Activated B cell treated with CpG ODN at 0.5 μM for 24 hours (primary cell): ENCODE data around the gene PLA2G5. TPM values are rescaled to one million over a fixed set of nuclear protein-coding genes. Genes with fewer than 3 reads are reported as not detected.
"Not testable (repeated sequence)": the region's sequence is repeated elsewhere in the genome, so short reads cannot be mapped to it uniquely, and the experiment has no call there.

Source experiments
- ATAC-seq: fragments of 200-7000 bp; cut with Tn5 transposase; one replicate; pipeline ENCODE4 v1.10.0; 2021; ENCODE audit warnings: low read depth, mild to moderate bottlenecking, moderate library complexity
- CTCF ChIA-PET: fragments of 350-600 bp; sonication (Branson Sonifier 250); formaldehyde crosslinking; loops from one replicate; lab custom pipeline; 2021; ENCODE audit warnings: antibody characterized with exemption; lab: Charles Lee
- POLR2A ChIA-PET: fragments of 350-600 bp; sonication (Branson Sonifier 250); formaldehyde crosslinking; loops from one replicate; lab custom pipeline; 2021; ENCODE audit warnings: antibody characterized with exemption; lab: Charles Lee
- DNase-seq: peaks from one replicate; pipeline ENCODE4 v3.0.0; 2022
- H3K27ac Mint-ChIP-seq: one replicate; pipeline ENCODE4 v1.8.0; 2020; ENCODE audit warnings: mixed read lengths
- H3K27me3 Mint-ChIP-seq: one replicate; pipeline ENCODE4 v1.8.0; 2021; ENCODE audit warnings: mixed read lengths
- H3K36me3 Mint-ChIP-seq: one replicate; pipeline ENCODE4 v1.8.0; 2021; ENCODE audit warnings: low read depth, mixed read lengths
- H3K4me1 Mint-ChIP-seq: one replicate; pipeline ENCODE4 v1.8.0; 2021; ENCODE audit warnings: mixed read lengths
- H3K4me3 Mint-ChIP-seq: one replicate; pipeline ENCODE4 v1.8.0; 2020; ENCODE audit warnings: mild to moderate bottlenecking, mixed read lengths
- H3K9me3 Mint-ChIP-seq: one replicate; pipeline ENCODE4 v1.8.0; 2020; ENCODE audit warnings: mixed read lengths
- CTCF ChIP-seq: fragments of 200-600 bp; IDR thresholded peaks from one replicate; pipeline ENCODE4 v1.8.0; 2022; ENCODE audit warnings: antibody characterized with exemption, mild to moderate bottlenecking
- intact Hi-C: fragments of 100-400 bp; cut with micrococcal nuclease; formaldehyde crosslinking; loops from one replicate; pipeline ENCODE4 v1.15.1; 2024
- total RNA-seq: library from RNA; stranded (reverse); gene quantifications from 2 replicates; pipeline ENCODE4 v1.2.3, GENCODE V29; 2022

PLA2G5 gene
- not detected in 2 replicates for total RNA-seq

GRCh38 chr1:20069874-20070273, at the start of gene PLA2G5:
TSS of gene PLA2G5 (plus strand) at chr1:20070194. CDS start at chr1:20084831, 14,637 bp downstream.
- Mint-ChIP-seq H3K36me3 (no peaks in the 10 kb centered on the region), H3K27ac (no peak within 1 kb of the TSS), H3K4me1 (peaks cover 33% of the 10 kb centered on the region), H3K4me3 (no peak within 1 kb of the TSS), H3K27me3 (peaks cover 2% of the 10 kb centered on the region), H3K9me3 (no peaks in the 10 kb centered on the region)
- DNase-seq, result no peak
- no peak for TF ChIP-seq CTCF
- intact Hi-C loops, result no loop called here
- CTCF ChIA-PET, result no interaction called here
- POLR2A ChIA-PET, result no interaction called here
- no peak for ATAC-seq

GRCh38 chr1:20028125-20028524, 41.9 kb upstream of the PLA2G5 start:
- intact Hi-C loops, result no loop called here
- no peaks in the 10 kb centered on the region for H3K4me1 Mint-ChIP-seq
- H3K4me3 Mint-ChIP-seq, result no peak overlapping the region
- no peak for TF ChIP-seq CTCF
- H3K9me3 Mint-ChIP-seq, result peaks cover 9% of the 10 kb centered on the region
- ChIA-PET CTCF (no interaction called here), POLR2A (no interaction called here)
- ATAC-seq (no peak), DNase-seq (no peak)
- H3K27ac Mint-ChIP-seq, result no peak overlapping the region
- H3K36me3 Mint-ChIP-seq, result no peaks in the 10 kb centered on the region
- H3K27me3 Mint-ChIP-seq, result peaks cover 37% of the 10 kb centered on the region

GRCh38 chr1:20028726-20029125, 41.3 kb upstream of the PLA2G5 start:
- H3K27me3 Mint-ChIP-seq, result peaks cover 41% of the 10 kb centered on the region
- H3K4me1 Mint-ChIP-seq, result no peaks in the 10 kb centered on the region
- ATAC-seq, result no peak
- no peak overlapping the region for H3K4me3 Mint-ChIP-seq
- CTCF ChIA-PET, result no interaction called here
- H3K36me3 Mint-ChIP-seq, result no peaks in the 10 kb centered on the region
- H3K27ac Mint-ChIP-seq, result no peak overlapping the region
- intact Hi-C loops, result no loop called here
- peaks cover 7% of the 10 kb centered on the region for H3K9me3 Mint-ChIP-seq
- POLR2A ChIA-PET, result no interaction called here
- no peak for TF ChIP-seq CTCF
- DNase-seq, result no peak

- H3K36me3 Mint-ChIP-seq, result no peaks in the 10 kb centered on the region
- H3K4me1 Mint-ChIP-seq, result no peaks in the 10 kb centered on the region
- DNase-seq (no peak), ATAC-seq (no peak)
- intact Hi-C loops, result no loop called here
- peaks cover 42% of the 10 kb centered on the region for H3K27me3 Mint-ChIP-seq
- H3K27ac Mint-ChIP-seq, result no peak overlapping the region
- TF ChIP-seq CTCF, result no peak
- ChIA-PET CTCF (no interaction called here), POLR2A (no interaction called here)
- no peak overlapping the region for H3K4me3 Mint-ChIP-seq
- peaks cover 2% of the 10 kb centered on the region for H3K9me3 Mint-ChIP-seq
Observed at GRCh38 chr1:20029178-20029912, 40.6 kb upstream of the PLA2G5 start.

GRCh38 chr1:20030436-20031151, 39.4 kb upstream of the PLA2G5 start:
- H3K4me3 Mint-ChIP-seq, H3K36me3 Mint-ChIP-seq, intact Hi-C loops, ATAC-seq, DNase-seq, H3K4me1 Mint-ChIP-seq, H3K27ac Mint-ChIP-seq, POLR2A ChIA-PET, H3K9me3 Mint-ChIP-seq, CTCF ChIA-PET: not testable (repeated sequence)
- H3K27me3 Mint-ChIP-seq, result peaks cover 47% of the 10 kb centered on the region
